K562 (cell line): ENCODE measurements around the gene TMEM126A. TPM values are rescaled to one million over a fixed set of nuclear protein-coding genes. Genes with fewer than 3 reads are reported as not detected.
A peak's percentile ranks its signal among the peaks of the same experiment; 100 is the strongest.

Experiments used
- ATAC-seq: fragments of 200-7000 bp; cut with Tn5 transposase; 3 replicates; pipeline ENCODE4 v1.9.1; 2020; ENCODE audit warnings: moderate library complexity
- BruUV-seq: library from RNA; stranded (reverse); fragments of 400-500 nt; replicated peaks from 2 replicates; lab custom pipeline; 2021; lab: Mats Ljungman, UMichigan
- CTCF ChIA-PET: fragments of 300-600 bp; formaldehyde crosslinking; extraction: SDS; loops from one replicate; lab custom pipeline; 2021; ENCODE audit warnings: low intra/inter-chr PET ratio; lab: Yijun Ruan, JAX
- POLR2A ChIA-PET: fragments of 300-600, 350-650 bp; sonication (Branson Sonifier 250); formaldehyde crosslinking; extraction: SDS; loops from one replicate; lab custom pipeline; 2021; ENCODE audit warnings: antibody characterized with exemption, inconsistent platforms; lab: Yijun Ruan, JAX
- DNase-seq, 4 experiments: peaks; one replicate each; pipeline versions ENCODE4 v3.0.0 to v3.0.0-alpha.2; 2011 to 2018; ENCODE audit warnings: low spot score in 3 of 4, mixed read lengths in 3 of 4; ENCODE audit errors: extremely low read depth in 1 of 4
- FAIRE-seq: peaks from 2 replicates; lab custom pipeline; 2011; peaks lifted over from hg19 to GRCh38; lab: Jason Lieb, UNC
- H2AFZ ChIP-seq: 2 replicates; pipeline ENCODE4 v1.6.0; 2011; ENCODE audit warnings: low read depth, low read length, control low read depth, inconsistent platforms
- H3K27ac ChIP-seq: fragments of 200-600 bp; 3 replicates; pipeline ENCODE4 v1.8.0; 2011; ENCODE audit warnings: low read depth, mild to moderate bottlenecking, control low read depth, inconsistent platforms, low read length, moderate library complexity, mixed read lengths; ENCODE audit errors: extremely low read depth
- H3K27me3 ChIP-seq, 2 experiments: fragments of 300-600 bp in 1 of 2; 2 replicates in 1 of 2; 3 replicates in 1 of 2; pipeline versions ENCODE4 v1.6.0 to v1.8.0; 2011; ENCODE audit warnings: inconsistent platforms in 2 of 2, low read length in 2 of 2, mild to moderate bottlenecking in 1 of 2, mixed read lengths in 1 of 2, moderate library complexity in 1 of 2; ENCODE audit not compliant: control insufficient read depth in 2 of 2, insufficient read depth in 2 of 2
- H3K36me3 ChIP-seq: fragments of 300-600 bp; 3 replicates; pipeline ENCODE4 v1.8.0; 2011; ENCODE audit warnings: mild to moderate bottlenecking, low read length, inconsistent platforms; ENCODE audit not compliant: control insufficient read depth, insufficient read depth
- H3K4me1 ChIP-seq, 2 experiments: fragments of 200-600 bp in 1 of 2; replicated peaks in 1 of 2; 2 replicates in 1 of 2; 3 replicates in 1 of 2; pipeline versions ENCODE4 v1.5.1 to v1.8.0; 2011; ENCODE audit warnings: inconsistent platforms in 2 of 2, low read length in 2 of 2, mild to moderate bottlenecking in 1 of 2, mixed read lengths in 1 of 2, moderate library complexity in 1 of 2; ENCODE audit not compliant: control insufficient read depth in 2 of 2, insufficient read depth in 2 of 2
- H3K4me2 ChIP-seq: 2 replicates; pipeline ENCODE4 v1.6.1; 2011; ENCODE audit warnings: low read length, control low read depth, inconsistent platforms, mixed read lengths; ENCODE audit not compliant: insufficient read depth
- H3K4me3 ChIP-seq: fragments of 200-600 bp; sonication (generic), shearing (Covaris generic); 2 replicates; pipeline ENCODE4 v1.5.1; 2016; ENCODE audit warnings: control low read depth, inconsistent platforms
- H3K79me2 ChIP-seq: fragments of 200-600 bp; 3 replicates; pipeline ENCODE4 v1.8.0; 2011; ENCODE audit warnings: low read length, inconsistent platforms; ENCODE audit not compliant: control insufficient read depth, insufficient read depth
- H3K9ac ChIP-seq, 2 experiments: 2 replicates each; pipeline versions ENCODE4 v1.6.0 to v1.6.1; 2011; ENCODE audit warnings: low read depth in 2 of 2, low read length in 2 of 2, control low read depth in 1 of 2, inconsistent platforms in 1 of 2, mild to moderate bottlenecking in 1 of 2, mixed read lengths in 1 of 2; ENCODE audit not compliant: insufficient read depth in 1 of 2
- H3K9me1 ChIP-seq: one replicate; pipeline ENCODE4 v1.6.0; 2011; ENCODE audit warnings: inconsistent platforms, mild to moderate bottlenecking, low read length, moderate library complexity; ENCODE audit not compliant: control insufficient read depth, insufficient read depth
- H3K9me3 ChIP-seq: replicated peaks from 2 replicates; pipeline ENCODE4 v1.5.1; 2011; ENCODE audit warnings: low read depth, low read length, inconsistent platforms; ENCODE audit not compliant: control insufficient read depth, insufficient read depth
- H4K20me1 ChIP-seq: replicated peaks from 2 replicates; pipeline ENCODE4 v1.6.1; 2011; ENCODE audit warnings: low read length, inconsistent platforms, mixed read lengths; ENCODE audit not compliant: control insufficient read depth, insufficient read depth
- ATF3 ChIP-seq, 2 experiments: fragments of 450-650 bp in 1 of 2; sonication (generic) in 1 of 2; formaldehyde crosslinking in 1 of 2; IDR thresholded peaks in 1 of 2; conservative IDR thresholded peaks in 1 of 2; 2 replicates each; pipeline versions ENCODE4 v1.6.1 to v1.8.1; 2016 to 2023; ENCODE audit warnings: mild to moderate bottlenecking in 2 of 2, moderate library complexity in 2 of 2, inconsistent platforms in 1 of 2, missing genetic modification reagents in 1 of 2
- FOS ChIP-seq: IDR thresholded peaks from 3 replicates; pipeline ENCODE4 v1.6.1; 2011; ENCODE audit not compliant: insufficient read length; ENCODE audit errors: extremely low read depth
- ZBTB49 ChIP-seq: sonication (generic); formaldehyde crosslinking; IDR thresholded peaks from 2 replicates; pipeline ENCODE4 v1.8.0; 2022; ENCODE audit warnings: missing genetic modification reagents, mild to moderate bottlenecking, borderline replicate concordance
- WGBS: fragments of 100-300 bp; shearing (Covaris generic); methylation state at CpG from one replicate; pipeline ENCODE4 v1.1.6; 2016; ENCODE audit warnings: low coverage, mixed read lengths; ENCODE audit not compliant: insufficient coverage; ENCODE audit errors: missing lambda C conversion rate; 5-methylcytosine and 5-hydroxymethylcytosine counted together
- in situ Hi-C: fragments of 300-500 bp; cut with MboI; formaldehyde crosslinking; loops from 4 replicates; pipeline ENCODE4 v1.15.0; 2018; ENCODE audit warnings: inconsistent platforms, mixed read lengths
- intact Hi-C: fragments of 100-400 bp; cut with micrococcal nuclease; formaldehyde crosslinking; loops from 2 replicates; pipeline ENCODE4 v1.14.2; 2022
- polyA plus RNA-seq, 8 experiments: library from polyadenylated mRNA; depleted of rRNA in 4 of 8; stranded (reverse) in 5 of 8; unstranded in 3 of 8; fragments of >200 nt; fragmentation: Nextera tagmentation in 2 of 8; fragmentation: Illumina TruSeq in 1 of 8; extraction: Ambion mirVana in 2 of 8; extraction: Trizol in 1 of 8; gene quantifications; 2 replicates each; pipeline versions ENCODE4 v1.2.1 to v1.2.3, GENCODE V29; 2011 to 2014; ENCODE audit warnings: inconsistent platforms in 1 of 8, missing spikeins in 1 of 8
- total RNA-seq, 7 experiments: library from RNA; depleted of rRNA in 6 of 7; stranded (reverse); fragments of >200 nt in 6 of 7; fragmentation: Illumina TruSeq in 2 of 7; extraction: Trizol in 2 of 7; gene quantifications; 2 replicates each; pipeline versions ENCODE4 v1.2.1 to v1.2.3, GENCODE V29; 2011 to 2021; ENCODE audit warnings: low replicate concordance in 1 of 7

TMEM126A gene
- total and polyA plus RNA-seq, 9 of the 15 experiments (the other 6 are each of a cell fraction or from before 2014, with no cell fraction given) = 19.3 to 154 (median 56.3) TPM

GRCh38 chr11:85665733-85666132 lies 18.0 kb downstream of the TMEM126A start (continued):
- TF ChIP-seq ATF3 (IDR thresholded peaks at IDR 0.05) = peak; percentile 35; the same call in 1 of the 2 replicates
- no peak for TF ChIP-seq ATF3 (CRISPR knock-in tag; conservative IDR thresholded peaks at IDR 0.05)
- TF ChIP-seq, all 486 proteins: peak for 4

GRCh38 chr11:85666687-85667086 lies 18.9 kb downstream of the TMEM126A start:
- Histone ChIP-seq H4K20me1 (peaks cover 16% of the 10 kb centered on the region), H3K4me2 (no peak overlapping the region), H3K9me1 (no peaks in the 10 kb centered on the region), H3K27me3 (no peaks in the 10 kb centered on the region), H3K4me1 (peaks cover 5 to 14% of the 10 kb centered on the region in 2 experiments; a peak in 3 of 5 replicates), H3K9me3 (no peaks in the 10 kb centered on the region), H3K27ac (no peak overlapping the region), H3K4me3 (no peak overlapping the region), H3K36me3 (peaks cover 15% of the 10 kb centered on the region), H2AFZ (peak overlapping the region; percentile 99; the same call in 1 of the 2 replicates), H3K79me2 (peaks cover 32% of the 10 kb centered on the region), H3K9ac (no peak overlapping the region)
- intact Hi-C loops (loop anchor here (10.0 kb wide), 2 partner anchors 508 to 578 kb away; partner anchors contain the start of gene EED), in situ Hi-C loops (no loop called here)
- BruUV-seq = no TSS peak
- ChIA-PET POLR2A (no interaction called here), CTCF (no interaction called here)
- no peak for ATAC-seq
- FAIRE-seq = no peak
- 92% methylated on average over 3 of the region's 3 CpGs for WGBS
- DNase-seq = no peak
- TF ChIP-seq ZBTB49 = no peak
- no peak for TF ChIP-seq FOS
- TF ChIP-seq, all 486 proteins: peak for 0
